GM23338 (cell line): ENCODE results near the gene MRPL27.

Source experiments
- CREB1 ChIP-seq: fragments of 250-450 bp; sonication (Bioruptor Pico); IDR thresholded peaks from 2 replicates; pipeline ENCODE4 v1.5.0; 2020; ENCODE audit warnings: low read depth, mild to moderate bottlenecking, moderate library complexity
- CTCF ChIP-seq, 2 experiments: fragments of 200-600 bp in 1 of 2; sonication (generic) in 1 of 2; conservative IDR thresholded peaks; 2 replicates each; pipeline versions ENCODE4 v1.5.1 to v1.6.1; 2016 to 2017; ENCODE audit warnings: antibody characterized with exemption in 2 of 2, low read depth in 2 of 2, mild to moderate bottlenecking in 2 of 2, moderate library complexity in 1 of 2
- ETS1 ChIP-seq: IDR thresholded peaks from 2 replicates; pipeline ENCODE4 v1.6.1; 2016; ENCODE audit warnings: antibody characterized with exemption
- EZH2 ChIP-seq: fragments of 200-600 bp; sonication (generic); IDR thresholded peaks from one replicate; pipeline ENCODE4 v1.8.0; 2017; ENCODE audit warnings: antibody characterized with exemption, mild to moderate bottlenecking, low read depth; ENCODE audit not compliant: unreplicated experiment
- EZH2phosphoT487 ChIP-seq: fragments of 200-600 bp; sonication (generic); IDR thresholded peaks from one replicate; pipeline ENCODE4 v1.8.1; 2018; ENCODE audit warnings: antibody characterized with exemption; ENCODE audit not compliant: unreplicated experiment
- NANOG ChIP-seq: IDR thresholded peaks from 2 replicates; pipeline ENCODE4 v1.6.1; 2016; ENCODE audit warnings: antibody characterized with exemption, borderline replicate concordance
- POLR2AphosphoS5 ChIP-seq: IDR thresholded peaks from 2 replicates; pipeline ENCODE4 v1.6.1; 2016; ENCODE audit warnings: antibody characterized with exemption, low read depth
- REST ChIP-seq: IDR thresholded peaks from one replicate; pipeline ENCODE4 v1.6.1; 2018; ENCODE audit warnings: antibody characterized with exemption; ENCODE audit not compliant: unreplicated experiment
- STAT1 ChIP-seq: IDR thresholded peaks from one replicate; pipeline ENCODE4 v1.6.1; 2016; ENCODE audit warnings: antibody characterized with exemption; ENCODE audit not compliant: unreplicated experiment
- ZNF331 ChIP-seq: fragments of 250-450 bp; sonication (Bioruptor Pico); IDR thresholded peaks from 2 replicates; pipeline ENCODE4 v1.5.0; 2020; ENCODE audit warnings: low read depth, mild to moderate bottlenecking, moderate library complexity

- TF ChIP-seq CTCF (conservative IDR thresholded peaks at IDR 0.05; ENCODE audit: low read depth in 2 of 2) (no peak), POLR2AphosphoS5 (peak; percentile 80), ETS1 (no peak), ZNF331 (CRISPR knock-in tag) (no peak), EZH2 (no peak), STAT1 (no peak), REST (no peak), CREB1 (no peak), EZH2phosphoT487 (no peak), NANOG (no peak)
These were observed 27.3 kb downstream of the MRPL27 start, which contains the start of gene XYLT2 for GRCh38 chr17:50345432-50346312.
